IPS-18a (cell line): ENCODE results near the gene COQ9.

Experiments used
- H3K27ac ChIP-seq: one replicate; pipeline ENCODE4 v1.5.1; 2013; ENCODE audit warnings: low read length
- H3K27me3 ChIP-seq: one replicate; pipeline ENCODE4 v1.6.1; 2013; ENCODE audit warnings: mild to moderate bottlenecking, low read length; ENCODE audit not compliant: control insufficient read depth, insufficient read depth
- H3K36me3 ChIP-seq: one replicate; pipeline ENCODE4 v1.6.1; 2013; ENCODE audit warnings: low read depth, low read length; ENCODE audit not compliant: control insufficient read depth
- H3K4me1 ChIP-seq: one replicate; pipeline ENCODE4 v1.6.1; 2013; ENCODE audit warnings: low read depth, low read length; ENCODE audit not compliant: control insufficient read depth
- H3K4me3 ChIP-seq: one replicate; pipeline ENCODE4 v1.5.1; 2013; ENCODE audit warnings: low read length
- H3K9ac ChIP-seq: one replicate; pipeline ENCODE4 v1.6.1; 2013; ENCODE audit warnings: mild to moderate bottlenecking, low read length, moderate library complexity
- H3K9me3 ChIP-seq: one replicate; pipeline ENCODE4 v1.6.1; 2013; ENCODE audit warnings: low read depth, low read length; ENCODE audit not compliant: control insufficient read depth

COQ9 gene

DNA sequence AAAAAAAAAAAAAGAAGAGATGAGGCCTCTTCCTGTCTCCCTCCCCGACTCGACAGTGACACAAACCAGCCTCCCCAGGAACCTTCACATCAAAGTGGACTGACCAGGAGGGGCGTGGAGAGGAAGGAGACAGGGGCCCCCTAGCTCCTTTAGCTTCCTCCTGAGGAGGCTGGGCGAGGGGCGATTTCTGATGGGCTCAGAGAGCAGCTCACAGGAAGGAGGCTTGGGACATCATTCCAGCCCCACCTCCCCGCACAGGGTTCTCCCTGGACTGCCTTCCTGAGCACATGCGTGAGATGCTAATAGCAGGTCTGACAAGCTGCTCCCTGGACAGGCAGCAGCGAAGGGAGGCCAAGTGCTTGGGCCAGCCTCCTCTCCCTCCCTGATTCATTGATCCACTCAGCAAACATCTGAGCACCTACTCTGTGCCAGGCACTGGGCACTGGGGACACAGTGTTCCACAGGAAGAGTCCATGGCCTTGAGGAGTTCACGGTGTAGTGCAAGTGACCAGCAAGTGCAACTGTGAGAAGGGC is 53.4 kb downstream of the COQ9 start:
- no peaks in the 10 kb centered on the region for H3K27me3 ChIP-seq
- no peaks in the 10 kb centered on the region for H3K36me3 ChIP-seq
- no peak overlapping the region for H3K9ac ChIP-seq
- no peak overlapping the region for H3K4me3 ChIP-seq
- H3K4me1 ChIP-seq = no peaks in the 10 kb centered on the region
- H3K9me3 ChIP-seq = no peaks in the 10 kb centered on the region
- H3K27ac ChIP-seq = no peak overlapping the region

GRCh38 chr16:57501492-57501891 is 54.2 kb downstream of the COQ9 start:
- no peaks in the 10 kb centered on the region for H3K9me3 ChIP-seq
- no peak overlapping the region for H3K4me3 ChIP-seq
- no peak overlapping the region for H3K9ac ChIP-seq
- no peaks in the 10 kb centered on the region for H3K27me3 ChIP-seq
- no peaks in the 10 kb centered on the region for H3K4me1 ChIP-seq
- no peak overlapping the region for H3K27ac ChIP-seq
- no peaks in the 10 kb centered on the region for H3K36me3 ChIP-seq

- Histone ChIP-seq H3K9ac (no peak overlapping the region), H3K9me3 (no peaks in the 10 kb centered on the region), H3K4me1 (no peaks in the 10 kb centered on the region), H3K36me3 (no peaks in the 10 kb centered on the region), H3K27ac (no peak overlapping the region), H3K27me3 (no peaks in the 10 kb centered on the region), H3K4me3 (no peak overlapping the region)
Measured at GRCh38 chr16:57502048-57502775, 54.9 kb downstream of the COQ9 start.

GRCh38 chr16:57503366-57503765 is 56.1 kb downstream of the COQ9 start:
- Histone ChIP-seq H3K27me3 (no peaks in the 10 kb centered on the region), H3K4me1 (no peaks in the 10 kb centered on the region), H3K36me3 (no peaks in the 10 kb centered on the region), H3K4me3 (no peak overlapping the region), H3K9ac (no peak overlapping the region), H3K27ac (no peak overlapping the region), H3K9me3 (no peaks in the 10 kb centered on the region)

DNA sequence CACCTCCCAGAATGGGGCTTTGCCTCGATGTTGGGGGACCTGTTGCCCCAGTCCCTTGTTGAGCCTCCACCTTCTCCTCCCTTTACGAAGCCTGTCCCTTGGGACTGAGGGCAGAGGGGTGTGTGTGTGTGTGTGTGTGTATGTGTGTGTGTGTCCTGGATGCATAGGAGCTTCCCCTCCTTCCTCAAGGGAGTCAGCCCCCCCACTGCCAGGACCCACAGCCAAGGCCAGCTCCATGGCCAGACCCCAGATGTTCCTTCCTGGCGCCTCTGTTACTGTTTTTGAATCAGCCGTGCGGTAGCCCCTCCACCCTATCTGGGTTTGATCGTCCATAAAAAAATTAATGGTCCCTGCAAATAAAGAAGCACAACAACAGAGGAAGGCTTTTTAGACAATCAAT is 56.7 kb downstream of the COQ9 start:
- Histone ChIP-seq H3K4me1 (no peaks in the 10 kb centered on the region), H3K27me3 (no peaks in the 10 kb centered on the region), H3K36me3 (no peaks in the 10 kb centered on the region), H3K4me3 (no peak overlapping the region), H3K9ac (no peak overlapping the region), H3K27ac (no peak overlapping the region), H3K9me3 (no peaks in the 10 kb centered on the region)

GRCh38 chr16:57504491-57504890 is 57.2 kb downstream of the COQ9 start:
- Histone ChIP-seq H3K4me3 (no peak overlapping the region), H3K4me1 (no peaks in the 10 kb centered on the region), H3K36me3 (no peaks in the 10 kb centered on the region), H3K9ac (no peak overlapping the region), H3K27ac (no peak overlapping the region), H3K9me3 (no peaks in the 10 kb centered on the region), H3K27me3 (no peaks in the 10 kb centered on the region)

GRCh38 chr16:57505169-57505568 is 57.9 kb downstream of the COQ9 start:
- H3K27me3 ChIP-seq = no peaks in the 10 kb centered on the region
- H3K9me3 ChIP-seq = no peaks in the 10 kb centered on the region
- no peaks in the 10 kb centered on the region for H3K4me1 ChIP-seq

GRCh38 chr16:57507136-57508034 is 60.1 kb downstream of the COQ9 start:
- H3K27me3 ChIP-seq = no peaks in the 10 kb centered on the region
- H3K27ac ChIP-seq = no peak overlapping the region
- H3K36me3 ChIP-seq = no peaks in the 10 kb centered on the region
- H3K9ac ChIP-seq = no peak overlapping the region
- H3K9me3 ChIP-seq = no peaks in the 10 kb centered on the region
- no peak overlapping the region for H3K4me3 ChIP-seq
- no peaks in the 10 kb centered on the region for H3K4me1 ChIP-seq

More at GRCh38 chr16:57505169-57505568, 57.9 kb downstream of the COQ9 start:
- H3K27ac ChIP-seq = no peak overlapping the region
- H3K36me3 ChIP-seq = no peaks in the 10 kb centered on the region
- no peak overlapping the region for H3K4me3 ChIP-seq
- no peak overlapping the region for H3K9ac ChIP-seq

- Histone ChIP-seq H3K4me1 (no peaks in the 10 kb centered on the region), H3K4me3 (no peak overlapping the region), H3K9ac (no peak overlapping the region), H3K36me3 (no peaks in the 10 kb centered on the region), H3K27ac (no peak overlapping the region), H3K27me3 (no peaks in the 10 kb centered on the region), H3K9me3 (no peaks in the 10 kb centered on the region)
Measured at GRCh38 chr16:57508035-57508425, 60.8 kb downstream of the COQ9 start.

DNA sequence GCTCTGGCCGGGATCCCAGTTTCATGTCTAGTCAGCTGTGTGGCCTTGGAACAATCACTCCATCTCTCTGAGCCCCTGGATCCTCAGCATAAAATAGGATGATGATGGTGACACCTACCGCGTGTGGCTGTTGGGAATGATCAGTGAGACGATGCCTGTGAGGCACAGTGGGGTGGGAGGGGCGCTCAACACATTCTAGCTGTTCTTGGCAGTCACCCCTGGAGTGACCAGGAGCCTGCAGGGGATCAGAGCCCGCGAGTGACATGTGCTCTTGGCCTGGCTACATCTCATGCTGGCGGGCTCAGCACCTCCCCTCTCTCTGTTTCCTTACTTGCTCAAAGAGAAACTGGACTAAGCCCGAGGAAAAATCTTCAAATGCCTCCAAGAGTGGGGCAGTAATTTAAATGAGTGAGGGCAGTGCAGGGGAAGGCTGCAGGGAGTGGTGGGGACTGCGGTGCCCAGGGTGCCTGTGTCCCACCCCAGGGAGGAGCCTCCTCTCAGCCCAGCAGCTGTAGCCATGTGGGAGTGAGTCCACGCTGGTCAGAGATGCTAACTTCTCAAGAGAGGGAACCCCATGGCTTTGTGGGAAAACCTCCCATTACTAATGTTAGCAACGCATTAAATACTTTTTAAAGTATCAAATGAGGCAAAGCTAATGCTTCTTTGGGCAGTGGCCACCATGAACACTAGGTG is 62.1 kb downstream of the COQ9 start:
- Histone ChIP-seq H3K27me3 (no peaks in the 10 kb centered on the region), H3K36me3 (no peaks in the 10 kb centered on the region), H3K4me1 (no peaks in the 10 kb centered on the region), H3K9me3 (no peaks in the 10 kb centered on the region), H3K4me3 (no peak overlapping the region), H3K9ac (no peak overlapping the region), H3K27ac (no peak overlapping the region)
